ENCODE measurements around the gene TPSAB1.

The TPSAB1 gene

GRCh38 chr16:1288813-1289476 is 48.4 kb downstream of the TPSAB1 start:
- no peak for DNase-seq

DNA sequence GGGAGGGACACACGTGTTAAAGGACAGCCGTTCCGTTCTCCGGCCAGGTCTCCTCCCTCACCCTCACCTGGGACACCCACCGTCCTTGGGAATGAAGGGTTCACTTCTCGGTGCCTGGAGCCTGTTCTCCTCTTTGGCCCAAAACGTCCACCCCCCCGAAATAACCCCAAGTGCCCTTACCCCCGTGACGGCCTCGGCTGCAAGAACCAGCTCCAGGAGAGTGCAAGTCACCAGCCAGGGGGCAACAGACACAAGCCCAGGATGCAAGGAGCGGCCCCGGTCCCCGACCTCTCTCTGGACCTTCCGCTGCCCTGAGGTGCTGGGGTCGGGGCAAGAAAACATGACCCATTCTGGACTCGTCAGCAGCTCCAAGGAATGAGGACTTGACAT is 49.0 kb downstream of the TPSAB1 start:
- no peak for DNase-seq

DNA sequence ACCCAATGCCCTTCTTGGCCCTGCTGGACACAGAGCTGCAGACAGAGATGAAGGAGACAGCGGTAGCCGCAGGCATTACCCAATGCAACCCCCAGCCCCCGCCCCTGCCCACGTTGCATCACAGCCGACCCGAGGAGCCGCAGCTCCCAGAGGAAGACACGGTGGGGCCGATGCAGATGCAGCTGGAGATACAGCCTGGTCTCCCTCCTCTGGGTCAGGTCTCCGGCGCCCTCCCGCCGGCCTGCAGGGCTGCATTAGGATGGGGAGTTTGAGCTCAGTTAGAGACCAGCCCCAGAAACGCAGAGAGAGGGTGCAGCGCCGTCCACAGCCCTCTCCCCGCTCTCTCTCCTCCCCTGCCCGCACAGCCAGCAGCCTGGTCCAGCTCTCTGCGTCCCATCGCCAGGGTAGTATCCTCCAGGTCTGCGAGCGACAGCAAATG is 49.6 kb downstream of the TPSAB1 start:
- no peak for DNase-seq

- DNase-seq: no peak
Observed at GRCh38 chr16:1290860-1291575, 50.5 kb downstream of the TPSAB1 start.

DNA sequence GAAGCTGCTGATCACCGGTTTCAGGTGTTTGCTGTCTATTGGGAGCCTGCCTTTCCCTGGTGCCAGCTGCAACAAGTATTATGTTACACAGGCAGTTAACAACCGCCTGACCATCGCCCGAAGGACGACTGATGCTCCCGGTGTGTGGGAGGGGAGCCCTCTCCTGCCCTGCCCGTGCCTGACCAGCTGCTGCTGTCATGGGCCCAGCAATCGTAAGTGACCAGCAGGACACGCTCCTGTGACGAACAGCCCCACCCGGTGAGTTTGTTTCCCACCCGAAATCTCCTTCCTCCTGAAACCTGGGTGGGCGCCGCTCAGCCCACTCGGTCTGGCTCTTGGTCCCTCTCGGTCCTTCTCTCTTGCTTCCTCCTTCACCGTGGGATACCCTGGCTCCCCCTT is 51.1 kb downstream of the TPSAB1 start:
- no peak for DNase-seq

All from inflammatory macrophage treated with lipopolysaccharide for 4 hours (primary cell).